NT2/D1 (cell line): ENCODE data around the gene GRB7.

ENCODE experiments used
- YY1 ChIP-seq: IDR thresholded peaks from 2 replicates; pipeline ENCODE4 v1.6.1; 2011; ENCODE audit not compliant: insufficient read length, insufficient read depth
- ZNF274 ChIP-seq: IDR thresholded peaks from 2 replicates; pipeline ENCODE4 v1.6.1; 2011; ENCODE audit warnings: mild to moderate bottlenecking, low read depth, low read length

GRCh38 chr17:39791111-39791992, 53.6 kb downstream of the GRB7 start:
- TF ChIP-seq ZNF274 (no peak), YY1 (no peak)
